NCI-H2196 (cell line): ENCODE results near the gene TFR2.

Experiments
- DNase-seq: peaks from one replicate; lab custom pipeline; 2025; ENCODE audit not compliant: unreplicated experiment; lab: John Stamatoyannopoulos, UW

Gene TFR2

GRCh38 chr7:100573691-100574361, 67.5 kb downstream of the TFR2 start, which contains the start of gene SAP25:
Gene SAP25 (minus strand): TSS chr7:100573900. CDS start chr7:100573742, 158 bp downstream.
- no peak for DNase-seq

GRCh38 chr7:100572949-100573675, 68.2 kb downstream of the TFR2 start:
- DNase-seq, result no peak

- DNase-seq, result no peak
These were observed 68.9 kb downstream of the TFR2 start for GRCh38 chr7:100572281-100572948.

- no peak for DNase-seq
These were observed 69.6 kb downstream of the TFR2 start for GRCh38 chr7:100571829-100572116.

GRCh38 chr7:100570954-100571828, 70.2 kb downstream of the TFR2 start:
- no peak for DNase-seq
